ENCODE measurements around the gene EIF1AD.

Gene EIF1AD

DNA sequence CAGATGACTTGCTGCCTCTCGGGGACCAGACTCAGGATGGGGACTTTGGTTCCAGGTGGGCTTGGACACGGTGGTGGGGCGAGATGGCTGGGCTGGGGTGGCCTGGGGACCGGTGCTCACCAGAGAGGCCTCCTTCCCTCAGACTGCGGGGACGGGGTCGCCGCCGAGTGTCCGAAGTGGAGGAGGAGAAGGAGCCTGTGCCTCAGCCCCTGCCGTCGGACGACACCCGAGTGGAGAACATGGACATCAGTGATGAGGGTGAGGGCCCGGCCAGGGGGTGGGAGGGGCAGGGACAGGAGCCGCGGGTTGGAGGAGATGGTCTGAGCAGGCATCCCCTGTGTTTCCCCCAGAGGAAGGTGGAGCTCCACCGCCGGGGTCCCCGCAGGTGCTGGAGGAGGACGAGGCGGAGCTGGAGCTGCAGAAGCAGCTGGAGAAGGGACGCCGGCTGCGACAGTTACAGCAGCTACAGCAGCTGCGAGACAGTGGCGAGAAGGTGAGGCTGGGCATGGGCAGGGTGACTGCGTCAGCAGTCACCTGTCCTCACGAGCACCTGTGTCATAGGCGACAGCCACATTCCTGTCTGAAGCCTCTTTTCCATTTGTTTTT is 34.5 kb downstream of the EIF1AD start:
- no peak for TF ChIP-seq CTCF (IDR thresholded peaks at IDR 0.05)
- H3K36me3 ChIP-seq, result peaks cover 49% of the 10 kb centered on the region

DNA sequence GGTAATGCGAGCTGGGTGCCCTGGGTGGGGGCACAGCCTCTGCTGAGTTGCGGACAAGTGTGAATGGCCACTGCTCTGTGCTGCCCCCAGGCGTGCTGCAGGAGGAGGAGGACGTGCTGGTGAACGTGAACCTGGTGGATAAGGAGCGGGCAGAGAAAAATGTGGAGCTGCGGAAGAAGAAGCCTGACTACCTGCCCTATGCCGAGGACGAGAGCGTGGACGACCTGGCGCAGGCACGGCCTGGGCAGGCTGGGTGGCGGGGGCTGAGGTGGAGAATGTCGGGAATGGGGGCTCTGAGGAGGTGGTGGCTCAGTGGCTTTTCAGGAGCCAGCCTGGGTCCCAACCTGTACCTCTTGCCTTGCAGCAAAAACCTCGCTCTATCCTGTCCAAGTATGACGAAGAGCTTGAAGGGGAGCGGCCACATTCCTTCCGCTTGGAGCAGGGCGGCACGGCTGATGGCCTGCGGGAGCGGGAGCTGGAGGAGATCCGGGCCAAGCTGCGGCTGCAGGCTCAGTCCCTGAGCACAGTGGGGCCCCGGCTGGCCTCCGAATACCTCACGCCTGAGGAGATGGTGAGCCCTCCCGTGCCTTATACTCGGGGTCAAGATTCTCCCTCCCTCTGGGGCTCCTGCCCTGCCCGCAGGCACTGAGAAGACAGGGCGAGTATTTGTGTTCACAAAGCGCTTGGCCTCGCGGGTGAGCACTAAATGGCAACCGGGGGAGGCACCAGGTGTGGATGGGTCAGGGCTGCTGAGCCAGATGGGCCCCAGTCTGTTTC is 35.8 kb downstream of the EIF1AD start:
- no peaks in the 10 kb centered on the region for H3K9me3 ChIP-seq
- no peak for TF ChIP-seq CTCF (IDR thresholded peaks at IDR 0.05)

More for the DNA sequence above, 34.5 kb downstream of the EIF1AD start:
- Histone ChIP-seq H3K27me3 (no peaks in the 10 kb centered on the region), H3K9me3 (no peaks in the 10 kb centered on the region), H3K27ac (no peak overlapping the region), H3K4me1 (ENCODE audit: control insufficient read depth in 1 of 2, insufficient read depth in 1 of 2, low read depth in 1 of 2, low read length in 1 of 2) (peaks cover 37 to 45% of the 10 kb centered on the region in 2 experiments), H3K4me3 (ENCODE audit: low read depth in 1 of 2, low read length in 1 of 2) (no peak overlapping the region)

GRCh38 chr11:65964906-65965305 is 37.1 kb downstream of the EIF1AD start:
- Histone ChIP-seq H3K36me3 (peaks cover 49% of the 10 kb centered on the region), H3K27me3 (no peaks in the 10 kb centered on the region), H3K9me3 (no peaks in the 10 kb centered on the region), H3K4me3 (ENCODE audit: low read depth in 1 of 2, low read length in 1 of 2) (no peak overlapping the region), H3K27ac (no peak overlapping the region), H3K4me1 (ENCODE audit: control insufficient read depth in 1 of 2, insufficient read depth in 1 of 2, low read depth in 1 of 2, low read length in 1 of 2) (peaks cover 42 to 48% of the 10 kb centered on the region in 2 experiments)
- no peak for TF ChIP-seq CTCF (IDR thresholded peaks at IDR 0.05)

More for the DNA sequence above, 35.8 kb downstream of the EIF1AD start:
- no peak overlapping the region for H3K4me3 ChIP-seq (ENCODE audit: low read depth in 1 of 2, low read length in 1 of 2)
- peaks cover 49% of the 10 kb centered on the region for H3K36me3 ChIP-seq
- H3K27ac ChIP-seq, result no peak overlapping the region
- H3K4me1 ChIP-seq (ENCODE audit: control insufficient read depth in 1 of 2, insufficient read depth in 1 of 2, low read depth in 1 of 2, low read length in 1 of 2), result peaks cover 43 to 50% of the 10 kb centered on the region in 2 experiments
- no peaks in the 10 kb centered on the region for H3K27me3 ChIP-seq

- H3K27ac ChIP-seq, result peak overlapping the region; percentile 92
- H3K9me3 ChIP-seq, result no peaks in the 10 kb centered on the region
- H3K27me3 ChIP-seq, result no peaks in the 10 kb centered on the region
- H3K4me3 ChIP-seq (ENCODE audit: low read depth in 1 of 2, low read length in 1 of 2), result peak overlapping the region; percentile 97 to 98
- TF ChIP-seq CTCF (IDR thresholded peaks at IDR 0.05), result no peak
- peaks cover 23 to 29% of the 10 kb centered on the region in 2 experiments for H3K4me1 ChIP-seq (ENCODE audit: control insufficient read depth in 1 of 2, insufficient read depth in 1 of 2, low read depth in 1 of 2, low read length in 1 of 2)
- H3K36me3 ChIP-seq, result peaks cover 34% of the 10 kb centered on the region
These were observed 39.8 kb downstream of the EIF1AD start for GRCh38 chr11:65962141-65962564.

DNA sequence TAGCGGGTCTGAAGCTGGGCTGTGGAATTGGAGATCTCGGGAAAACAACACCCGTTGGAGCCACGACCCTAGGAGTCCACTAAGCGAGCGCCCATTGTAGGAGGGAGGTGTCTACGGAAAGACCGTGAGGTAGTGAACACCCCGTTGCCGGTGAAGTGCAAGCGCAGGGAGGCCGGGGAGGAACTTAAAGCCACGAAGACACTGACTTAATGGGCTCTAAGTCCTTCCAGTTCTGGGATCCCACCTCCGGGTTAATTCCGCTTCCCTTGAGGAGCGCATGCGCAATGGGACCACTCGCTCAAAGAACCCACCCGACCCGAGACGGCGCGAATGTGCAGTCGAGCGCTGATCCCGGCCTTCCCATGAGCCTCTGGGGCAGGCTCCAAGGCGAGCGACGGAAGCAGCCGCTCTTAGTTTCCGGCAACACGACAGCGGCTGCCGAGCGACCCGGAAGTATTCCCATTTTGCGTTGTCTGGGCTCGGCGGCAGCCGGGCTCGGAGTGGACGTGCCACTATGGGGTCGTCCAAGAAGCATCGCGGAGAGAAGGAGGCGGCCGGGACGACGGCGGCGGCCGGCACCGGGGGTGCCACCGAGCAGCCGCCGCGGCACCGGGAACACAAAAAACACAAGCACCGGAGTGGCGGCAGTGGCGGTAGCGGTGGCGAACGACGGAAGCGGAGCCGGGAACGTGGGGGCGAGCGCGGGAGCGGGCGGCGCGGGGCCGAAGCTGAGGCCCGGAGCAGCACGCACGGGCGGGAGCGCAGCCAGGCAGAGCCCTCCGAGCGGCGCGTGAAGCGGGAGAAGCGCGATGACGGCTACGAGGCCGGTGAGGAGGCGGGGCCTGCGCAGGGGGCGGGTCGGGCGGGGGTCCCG is 40.5 kb downstream of the EIF1AD start, which contains the start of gene SART1:
Gene SART1, plus strand, starts transcription at position 468 of the 874 bp plus-strand sequence. Its CDS starts 47 bp downstream, at position 515.
- peaks cover 23 to 29% of the 10 kb centered on the region in 2 experiments for H3K4me1 ChIP-seq (ENCODE audit: control insufficient read depth in 1 of 2, insufficient read depth in 1 of 2, low read depth in 1 of 2, low read length in 1 of 2)
- no peak for TF ChIP-seq CTCF (IDR thresholded peaks at IDR 0.05)

More for the DNA sequence above, 40.5 kb downstream of the EIF1AD start, which contains the start of gene SART1:
- Histone ChIP-seq H3K27ac (peak within 1 kb of the TSS; percentile 92), H3K9me3 (no peaks in the 10 kb centered on the region), H3K4me3 (ENCODE audit: low read depth in 1 of 2, low read length in 1 of 2) (peak within 1 kb of the TSS; percentile 97 to 98), H3K27me3 (no peaks in the 10 kb centered on the region), H3K36me3 (peaks cover 28% of the 10 kb centered on the region)

All from neutrophil (primary cell).